H9 (cell line): ENCODE measurements around the gene NME8. TPM values are rescaled to one million over a fixed set of nuclear protein-coding genes. Genes with fewer than 3 reads are reported as not detected.

Source experiments
- DNase-seq: peaks from one replicate; pipeline ENCODE4 v3.0.0-alpha.2; 2017
- H2AFZ ChIP-seq: one replicate; pipeline ENCODE4 v1.6.1; 2013; ENCODE audit warnings: mild to moderate bottlenecking, low read length, control low read depth, moderate library complexity
- H2AK5ac ChIP-seq: 2 replicates; pipeline ENCODE4 v1.6.1; 2013; ENCODE audit warnings: low read length, control low read depth, mixed read lengths; ENCODE audit not compliant: insufficient read length
- H2BK120ac ChIP-seq: one replicate; pipeline ENCODE4 v1.6.1; 2013; ENCODE audit warnings: low read depth, mild to moderate bottlenecking, low read length, control low read depth, inconsistent platforms; ENCODE audit not compliant: poor library complexity, severe bottlenecking
- H2BK12ac ChIP-seq: 2 replicates; pipeline ENCODE4 v1.6.1; 2013; ENCODE audit warnings: low read length, control low read depth, mixed read lengths, low read depth; ENCODE audit not compliant: insufficient read length
- H2BK15ac ChIP-seq: 2 replicates; pipeline ENCODE4 v1.6.1; 2013; ENCODE audit warnings: low read depth, low read length, control low read depth
- H2BK20ac ChIP-seq: one replicate; pipeline ENCODE4 v1.6.1; 2013; ENCODE audit warnings: low read depth, mild to moderate bottlenecking, low read length, control low read depth, inconsistent platforms; ENCODE audit not compliant: poor library complexity, severe bottlenecking
- H2BK5ac ChIP-seq: 2 replicates; pipeline ENCODE4 v1.6.1; 2013; ENCODE audit warnings: low read length, control low read depth, mixed read lengths; ENCODE audit not compliant: insufficient read length
- H3K14ac ChIP-seq: 2 replicates; pipeline ENCODE4 v1.6.1; 2013; ENCODE audit warnings: low read length, control low read depth; ENCODE audit not compliant: insufficient read depth
- H3K18ac ChIP-seq: 2 replicates; pipeline ENCODE4 v1.6.1; 2013; ENCODE audit warnings: low read depth, mild to moderate bottlenecking, mixed read lengths, low read length, control low read depth; ENCODE audit not compliant: insufficient read length
- H3K23ac ChIP-seq: 2 replicates; pipeline ENCODE4 v1.6.1; 2013; ENCODE audit warnings: low read length, control low read depth, mixed read lengths, low read depth; ENCODE audit not compliant: insufficient read length
- H3K23me2 ChIP-seq: 2 replicates; pipeline ENCODE4 v1.6.1; 2013; ENCODE audit warnings: low read depth, mild to moderate bottlenecking, mixed read lengths, low read length, control low read depth; ENCODE audit not compliant: insufficient read length, poor library complexity, severe bottlenecking
- H3K27ac ChIP-seq: 2 replicates; pipeline ENCODE4 v1.5.1; 2013; ENCODE audit warnings: low read length, control low read depth, mixed read lengths, low read depth; ENCODE audit not compliant: insufficient read length
- H3K27me3 ChIP-seq: 2 replicates; pipeline ENCODE4 v1.6.1; 2013; ENCODE audit warnings: low read length, control low read depth, inconsistent platforms; ENCODE audit not compliant: insufficient read depth
- H3K4ac ChIP-seq: 2 replicates; pipeline ENCODE4 v1.6.1; 2013; ENCODE audit warnings: low read depth, mild to moderate bottlenecking, control low read depth, inconsistent platforms, low read length, moderate library complexity
- H3K4me1 ChIP-seq: 2 replicates; pipeline ENCODE4 v1.6.1; 2013; ENCODE audit warnings: low read length, control low read depth, inconsistent platforms; ENCODE audit not compliant: insufficient read depth
- H3K4me2 ChIP-seq: 2 replicates; pipeline ENCODE4 v1.6.1; 2013; ENCODE audit warnings: low read length, control low read depth, mixed read lengths; ENCODE audit not compliant: insufficient read length, insufficient read depth
- H3K56ac ChIP-seq: 2 replicates; pipeline ENCODE4 v1.6.1; 2013; ENCODE audit warnings: low read depth, mild to moderate bottlenecking, mixed read lengths, low read length, control low read depth; ENCODE audit not compliant: insufficient read length
- H3K79me1 ChIP-seq: 2 replicates; pipeline ENCODE4 v1.6.1; 2013; ENCODE audit warnings: low read depth, mild to moderate bottlenecking, moderate library complexity, low read length, control low read depth, inconsistent platforms; ENCODE audit not compliant: insufficient read depth, poor library complexity, severe bottlenecking
- H3K79me2 ChIP-seq: 2 replicates; pipeline ENCODE4 v1.6.1; 2013; ENCODE audit warnings: low read length, control low read depth, inconsistent platforms; ENCODE audit not compliant: insufficient read depth
- H3K9ac ChIP-seq: 2 replicates; pipeline ENCODE4 v1.6.1; 2013; ENCODE audit warnings: low read length, control low read depth, mixed read lengths; ENCODE audit not compliant: insufficient read length; ENCODE audit errors: extremely low read depth
- H3K9me3 ChIP-seq: one replicate; pipeline ENCODE4 v1.6.1; 2013; ENCODE audit warnings: low read depth, low read length, inconsistent platforms; ENCODE audit not compliant: control insufficient read depth
- H3T11ph ChIP-seq: one replicate; pipeline ENCODE4 v1.6.1; 2013; ENCODE audit warnings: mild to moderate bottlenecking, low read length, control low read depth, inconsistent platforms
- H4K20me1 ChIP-seq: one replicate; pipeline ENCODE4 v1.6.1; 2013; ENCODE audit not compliant: control insufficient read depth, insufficient read length, insufficient read depth
- H4K5ac ChIP-seq: 2 replicates; pipeline ENCODE4 v1.6.1; 2013; ENCODE audit warnings: low read depth, mild to moderate bottlenecking, mixed read lengths, low read length, control low read depth; ENCODE audit not compliant: insufficient read length
- H4K8ac ChIP-seq: replicated peaks from 2 replicates; pipeline ENCODE4 v1.6.1; 2013; ENCODE audit warnings: low read length, control low read depth, mixed read lengths, low read depth; ENCODE audit not compliant: insufficient read length
- H4K91ac ChIP-seq: 2 replicates; pipeline ENCODE4 v1.6.1; 2013; ENCODE audit warnings: low read depth, mild to moderate bottlenecking, moderate library complexity, mixed read lengths, low read length, control low read depth; ENCODE audit not compliant: insufficient read length
- H3K27ac Mint-ChIP-seq, 3 experiments: 2 replicates in 2 of 3; 3 replicates in 1 of 3; pipeline ENCODE4 v1.8.0; 2020 to 2021; ENCODE audit warnings: mixed read lengths in 3 of 3, mild to moderate bottlenecking in 1 of 3, moderate library complexity in 1 of 3
- H3K27me3 Mint-ChIP-seq: 2 replicates; pipeline ENCODE4 v1.8.0; 2021; ENCODE audit warnings: low read depth, mild to moderate bottlenecking, moderate library complexity, mixed read lengths
- H3K36me3 Mint-ChIP-seq, 3 experiments: 2 replicates in 2 of 3; 3 replicates in 1 of 3; pipeline ENCODE4 v1.8.0; 2020 to 2021; ENCODE audit warnings: low read depth in 3 of 3, mixed read lengths in 3 of 3; ENCODE audit not compliant: insufficient read depth in 1 of 3
- H3K4me1 Mint-ChIP-seq, 2 experiments: 2 replicates each; pipeline ENCODE4 v1.8.0; 2020; ENCODE audit warnings: mixed read lengths in 2 of 2
- H3K4me3 Mint-ChIP-seq, 2 experiments: 2 replicates in 1 of 2; 3 replicates in 1 of 2; pipeline ENCODE4 v1.8.0; 2020 to 2021; ENCODE audit warnings: mild to moderate bottlenecking in 2 of 2, mixed read lengths in 2 of 2, moderate library complexity in 1 of 2
- H3K9me3 Mint-ChIP-seq, 2 experiments: 2 replicates in 1 of 2; 3 replicates in 1 of 2; pipeline ENCODE4 v1.8.0; 2020; ENCODE audit warnings: mild to moderate bottlenecking in 2 of 2, mixed read lengths in 2 of 2, moderate library complexity in 1 of 2
- CTCF ChIP-seq: fragments of 200-600 bp; sonication (generic); conservative IDR thresholded peaks from 3 replicates; pipeline ENCODE4 v1.8.0; 2021; ENCODE audit warnings: antibody characterized with exemption, mild to moderate bottlenecking
- WGBS: extraction: QIAGEN DNeasy Blood & Tissue Kit; methylation state at CpG from one replicate; pipeline ENCODE4 v1.1.7; 2013; ENCODE audit warnings: missing lambda C conversion rate, low lambda C conversion rate, mixed read lengths; ENCODE audit not compliant: insufficient read length; ENCODE audit errors: extremely low coverage; 5-methylcytosine and 5-hydroxymethylcytosine counted together
- total RNA-seq: library from RNA; stranded (reverse); gene quantifications from 2 replicates; pipeline ENCODE4 v1.2.1, GENCODE V29; 2021

NME8 gene
- total RNA-seq, 1 experiment from 2014 or later: 0.33 TPM

- Histone ChIP-seq H3K27ac (no peak overlapping the region), H3K79me2 (no peaks in the 10 kb centered on the region), H3K79me1 (no peaks in the 10 kb centered on the region), H3K9ac (no peak overlapping the region), H3K27me3 (no peaks in the 10 kb centered on the region), H3K9me3 (no peaks in the 10 kb centered on the region), H2BK120ac (no peak overlapping the region), H3K18ac (no peak overlapping the region), H3K4me1 (no peaks in the 10 kb centered on the region), H3K56ac (no peak overlapping the region), H2AK5ac (no peak overlapping the region), H3K4me2 (no peak overlapping the region), H3K14ac (no peak overlapping the region), H2BK12ac (no peak overlapping the region), H2BK15ac (no peak overlapping the region), H4K91ac (no peak overlapping the region), H2BK20ac (no peak overlapping the region), H4K8ac (no peak overlapping the region), H2BK5ac (no peak overlapping the region), H3K23ac (no peak overlapping the region), H3K4ac (no peak overlapping the region), H2AFZ (no peak overlapping the region), H4K20me1 (no peaks in the 10 kb centered on the region), H3K23me2 (no peaks in the 10 kb centered on the region), H4K5ac (no peak overlapping the region), H3T11ph (no peak overlapping the region)
- peaks cover 4% of the 10 kb centered on the region for H3K27me3 Mint-ChIP-seq
- no CpG with 5 or more reads among the region's 1 CpG for WGBS
- no peak overlapping the region for H3K27ac Mint-ChIP-seq
- H3K4me3 Mint-ChIP-seq: no peak overlapping the region
- no peaks in the 10 kb centered on the region for H3K4me1 Mint-ChIP-seq
- DNase-seq: no peak
- no peaks in the 10 kb centered on the region for H3K36me3 Mint-ChIP-seq
- no peaks in the 10 kb centered on the region for H3K9me3 Mint-ChIP-seq
- TF ChIP-seq CTCF: no peak
Observed at GRCh38 chr7:37908221-37908788, 59.9 kb downstream of the NME8 start.
